ENCODE data around the gene IMMP2L. TPM values are rescaled to one million over a fixed set of nuclear protein-coding genes. Genes with fewer than 3 reads are reported as not detected.

Gene IMMP2L
- total and polyA plus RNA-seq, 2 experiments from 2014 or later = 10.1 to 10.4 TPM

- Histone ChIP-seq H3F3A (ENCODE audit: insufficient read depth) (no peaks in the 10 kb centered on the region; the same call in 1 of the 2 replicates), H3K36me3 (ENCODE audit: low read depth) (no peaks in the 10 kb centered on the region), H4K20me1 (ENCODE audit: insufficient read depth) (no peaks in the 10 kb centered on the region), H3K9me2 (ENCODE audit: insufficient read depth) (no peaks in the 10 kb centered on the region), H3K4me2 (ENCODE audit: unreplicated experiment) (no peak overlapping the region), H3K79me2 (ENCODE audit: insufficient read depth) (no peaks in the 10 kb centered on the region), H3K4me1 (ENCODE audit: insufficient read depth) (peaks cover 11% of the 10 kb centered on the region), H3K9me3 (ENCODE audit: low read depth) (no peaks in the 10 kb centered on the region), H2AFZ (no peak overlapping the region), H3K27me3 (replicated peaks; ENCODE audit: insufficient read depth) (no peaks in the 10 kb centered on the region), H3K4me3 (no peak overlapping the region), H3K9ac (no peak overlapping the region), H3K27ac (no peak overlapping the region)
- in situ Hi-C loops (cut with MboI) = no loop called here
- WGBS, 2 experiments (ENCODE audit: low coverage in 1 of 2, low lambda C conversion rate in 2 of 2, missing lambda C conversion rate in 2 of 2) = 82 to 87% methylated on average over 4 of the region's 4 CpGs
- no peak for TF ChIP-seq EZH2 (IDR thresholded peaks at IDR 0.05; ENCODE audit: insufficient read depth, poor library complexity, severe bottlenecking)
- TF ChIP-seq EZH2phosphoT487 (IDR thresholded peaks at IDR 0.05; ENCODE audit: insufficient read depth, low read depth) = no peak
- DNase-seq = no peak
These were observed 495.0 kb downstream of the IMMP2L start for GRCh38 chr7:111067251-111067650.

- Histone ChIP-seq H2AFZ (no peak overlapping the region), H3K4me1 (ENCODE audit: insufficient read depth) (no peaks in the 10 kb centered on the region), H4K20me1 (ENCODE audit: insufficient read depth) (no peaks in the 10 kb centered on the region), H3K27me3 (replicated peaks; ENCODE audit: insufficient read depth) (no peaks in the 10 kb centered on the region), H3K9me3 (ENCODE audit: low read depth) (no peaks in the 10 kb centered on the region), H3K9me2 (ENCODE audit: insufficient read depth) (no peaks in the 10 kb centered on the region), H3K4me3 (no peak overlapping the region), H3F3A (ENCODE audit: insufficient read depth) (no peaks in the 10 kb centered on the region), H3K79me2 (ENCODE audit: insufficient read depth) (no peaks in the 10 kb centered on the region), H3K4me2 (ENCODE audit: unreplicated experiment) (no peak overlapping the region), H3K36me3 (ENCODE audit: low read depth) (no peaks in the 10 kb centered on the region), H3K27ac (no peak overlapping the region), H3K9ac (no peak overlapping the region)
- WGBS, 2 experiments (ENCODE audit: low coverage in 1 of 2, low lambda C conversion rate in 2 of 2, missing lambda C conversion rate in 2 of 2) = 84 to 86% methylated on average over 1 of the region's 1 CpG
- TF ChIP-seq EZH2 (IDR thresholded peaks at IDR 0.05; ENCODE audit: insufficient read depth, poor library complexity, severe bottlenecking) (no peak), EZH2phosphoT487 (IDR thresholded peaks at IDR 0.05; ENCODE audit: insufficient read depth, low read depth) (no peak)
- in situ Hi-C loops (cut with MboI) = no loop called here
- no peak for DNase-seq
These were observed 499.1 kb downstream of the IMMP2L start for GRCh38 chr7:111063166-111063565.

GRCh38 chr7:111059833-111060232 is 502.5 kb downstream of the IMMP2L start:
- Histone ChIP-seq H3K9ac (no peak overlapping the region), H3K4me3 (no peak overlapping the region), H3K4me1 (ENCODE audit: insufficient read depth) (no peaks in the 10 kb centered on the region), H3K9me2 (ENCODE audit: insufficient read depth) (no peaks in the 10 kb centered on the region), H3K9me3 (ENCODE audit: low read depth) (no peaks in the 10 kb centered on the region), H2AFZ (no peak overlapping the region), H3K4me2 (ENCODE audit: unreplicated experiment) (no peak overlapping the region), H3F3A (ENCODE audit: insufficient read depth) (no peaks in the 10 kb centered on the region), H3K79me2 (ENCODE audit: insufficient read depth) (no peaks in the 10 kb centered on the region), H3K27me3 (replicated peaks; ENCODE audit: insufficient read depth) (no peaks in the 10 kb centered on the region), H3K36me3 (ENCODE audit: low read depth) (no peaks in the 10 kb centered on the region), H3K27ac (no peak overlapping the region), H4K20me1 (ENCODE audit: insufficient read depth) (no peaks in the 10 kb centered on the region)
- peak; percentile 55 for DNase-seq
- TF ChIP-seq EZH2phosphoT487 (IDR thresholded peaks at IDR 0.05; ENCODE audit: insufficient read depth, low read depth) = no peak
- no peak for TF ChIP-seq EZH2 (IDR thresholded peaks at IDR 0.05; ENCODE audit: insufficient read depth, poor library complexity, severe bottlenecking)
- in situ Hi-C loops (cut with MboI) = no loop called here

GRCh38 chr7:111057066-111057465 is 505.2 kb downstream of the IMMP2L start:
- no peaks in the 10 kb centered on the region for H3K79me2 ChIP-seq (ENCODE audit: insufficient read depth)
- H2AFZ ChIP-seq = no peak overlapping the region
- H3K4me1 ChIP-seq (ENCODE audit: insufficient read depth) = no peaks in the 10 kb centered on the region
- H3K36me3 ChIP-seq (ENCODE audit: low read depth) = no peaks in the 10 kb centered on the region
- no peak for TF ChIP-seq EZH2phosphoT487 (IDR thresholded peaks at IDR 0.05; ENCODE audit: insufficient read depth, low read depth)
- TF ChIP-seq EZH2 (IDR thresholded peaks at IDR 0.05; ENCODE audit: insufficient read depth, poor library complexity, severe bottlenecking) = no peak
- WGBS, 2 experiments (ENCODE audit: low coverage in 1 of 2, low lambda C conversion rate in 2 of 2, missing lambda C conversion rate in 2 of 2) = 81 to 82% methylated on average over 4 of the region's 4 CpGs
- no peaks in the 10 kb centered on the region for H4K20me1 ChIP-seq (ENCODE audit: insufficient read depth)
- no peak overlapping the region for H3K4me2 ChIP-seq (ENCODE audit: unreplicated experiment)
- no peak for DNase-seq
- no peaks in the 10 kb centered on the region for H3F3A ChIP-seq (ENCODE audit: insufficient read depth)
- in situ Hi-C loops (cut with MboI) = no loop called here
- no peak overlapping the region for H3K27ac ChIP-seq
- H3K27me3 ChIP-seq (replicated peaks; ENCODE audit: insufficient read depth) = no peaks in the 10 kb centered on the region
- H3K4me3 ChIP-seq = no peak overlapping the region
- H3K9me3 ChIP-seq (ENCODE audit: low read depth) = no peaks in the 10 kb centered on the region
- H3K9ac ChIP-seq = no peak overlapping the region
- H3K9me2 ChIP-seq (ENCODE audit: insufficient read depth) = no peaks in the 10 kb centered on the region

- Histone ChIP-seq H3K9me2 (ENCODE audit: insufficient read depth) (no peaks in the 10 kb centered on the region), H3K4me3 (no peak overlapping the region), H3K79me2 (ENCODE audit: insufficient read depth) (no peaks in the 10 kb centered on the region), H3F3A (ENCODE audit: insufficient read depth) (no peaks in the 10 kb centered on the region), H2AFZ (no peak overlapping the region), H3K9ac (no peak overlapping the region), H3K9me3 (ENCODE audit: low read depth) (no peaks in the 10 kb centered on the region), H3K4me2 (ENCODE audit: unreplicated experiment) (no peak overlapping the region), H3K27me3 (replicated peaks; ENCODE audit: insufficient read depth) (no peaks in the 10 kb centered on the region), H3K36me3 (ENCODE audit: low read depth) (no peaks in the 10 kb centered on the region), H3K4me1 (ENCODE audit: insufficient read depth) (no peaks in the 10 kb centered on the region), H4K20me1 (ENCODE audit: insufficient read depth) (no peaks in the 10 kb centered on the region), H3K27ac (no peak overlapping the region)
- no peak for DNase-seq
- no peak for TF ChIP-seq EZH2 (IDR thresholded peaks at IDR 0.05; ENCODE audit: insufficient read depth, poor library complexity, severe bottlenecking)
- WGBS, 2 experiments (ENCODE audit: low coverage in 1 of 2, low lambda C conversion rate in 2 of 2, missing lambda C conversion rate in 2 of 2) = 77 to 88% methylated on average over 2 of the region's 2 CpGs
- in situ Hi-C loops (cut with MboI) = no loop called here
These were observed 505.9 kb downstream of the IMMP2L start for GRCh38 chr7:111056371-111056770.

All from GM23248 (cell line).